ENCODE data around the gene CCP110.

Gene CCP110

DNA sequence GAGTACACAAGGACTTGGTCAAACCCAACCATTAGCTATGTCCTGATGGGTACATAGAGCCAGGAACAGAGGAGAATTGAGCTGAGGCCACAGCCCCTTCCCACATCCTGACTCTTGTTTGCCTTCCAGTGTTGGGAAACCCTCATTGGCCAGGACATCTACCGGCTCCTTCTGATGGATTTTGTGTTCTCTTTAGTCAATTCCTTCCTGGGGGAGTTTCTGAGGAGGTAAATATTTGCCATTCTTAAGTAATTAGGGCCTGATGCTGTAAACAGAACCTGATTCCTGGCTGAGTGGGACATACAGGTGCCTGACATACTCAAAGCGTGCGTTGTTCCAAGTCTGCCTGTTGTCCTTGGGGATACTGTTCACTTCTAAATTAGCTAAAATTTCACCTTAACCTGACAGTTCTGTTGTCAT, 44.4 kb upstream of the CCP110 start:
- Histone ChIP-seq H3K79me2 (ENCODE audit: insufficient read depth, low read length) (no peaks in the 10 kb centered on the region), H4K20me1 (ENCODE audit: insufficient read depth, low read length) (no peaks in the 10 kb centered on the region), H2AFZ (ENCODE audit: low read length) (no peak overlapping the region), H3K27me3 (ENCODE audit: insufficient read depth, low read length) (0 out of 2 replicates have a peak, but pooled peaks cover under 1% of the 10 kb centered on the region), H3K9me2 (ENCODE audit: low read depth, low read length) (no peaks in the 10 kb centered on the region), H3K4me1 (ENCODE audit: insufficient read depth, low read length, severe bottlenecking) (no peaks in the 10 kb centered on the region), H3K36me3 (ENCODE audit: insufficient read depth, low read length) (no peaks in the 10 kb centered on the region), H3K27ac (ENCODE audit: low read depth, low read length, poor library complexity, severe bottlenecking) (no peak overlapping the region), H3K4me3 (ENCODE audit: low read depth, low read length, poor library complexity, severe bottlenecking) (no peak overlapping the region), H3K4me2 (ENCODE audit: low read length) (no peak overlapping the region), H3K9me3 (ENCODE audit: low read length) (no peaks in the 10 kb centered on the region), H3K9ac (ENCODE audit: low read length) (no peak overlapping the region), H3F3A (ENCODE audit: insufficient read depth, low read length) (no peaks in the 10 kb centered on the region)
- TF ChIP-seq, protein P1, sequence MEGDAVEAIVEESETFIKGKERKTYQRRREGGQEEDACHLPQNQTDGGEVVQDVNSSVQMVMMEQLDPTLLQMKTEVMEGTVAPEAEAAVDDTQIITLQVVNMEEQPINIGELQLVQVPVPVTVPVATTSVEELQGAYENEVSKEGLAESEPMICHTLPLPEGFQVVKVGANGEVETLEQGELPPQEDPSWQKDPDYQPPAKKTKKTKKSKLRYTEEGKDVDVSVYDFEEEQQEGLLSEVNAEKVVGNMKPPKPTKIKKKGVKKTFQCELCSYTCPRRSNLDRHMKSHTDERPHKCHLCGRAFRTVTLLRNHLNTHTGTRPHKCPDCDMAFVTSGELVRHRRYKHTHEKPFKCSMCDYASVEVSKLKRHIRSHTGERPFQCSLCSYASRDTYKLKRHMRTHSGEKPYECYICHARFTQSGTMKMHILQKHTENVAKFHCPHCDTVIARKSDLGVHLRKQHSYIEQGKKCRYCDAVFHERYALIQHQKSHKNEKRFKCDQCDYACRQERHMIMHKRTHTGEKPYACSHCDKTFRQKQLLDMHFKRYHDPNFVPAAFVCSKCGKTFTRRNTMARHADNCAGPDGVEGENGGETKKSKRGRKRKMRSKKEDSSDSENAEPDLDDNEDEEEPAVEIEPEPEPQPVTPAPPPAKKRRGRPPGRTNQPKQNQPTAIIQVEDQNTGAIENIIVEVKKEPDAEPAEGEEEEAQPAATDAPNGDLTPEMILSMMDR (IDR thresholded peaks at IDR 0.05; ENCODE audit: low read length), result no peak
- TF ChIP-seq EZH2 (IDR thresholded peaks at IDR 0.05; ENCODE audit: borderline replicate concordance, low read length), result no peak

DNA sequence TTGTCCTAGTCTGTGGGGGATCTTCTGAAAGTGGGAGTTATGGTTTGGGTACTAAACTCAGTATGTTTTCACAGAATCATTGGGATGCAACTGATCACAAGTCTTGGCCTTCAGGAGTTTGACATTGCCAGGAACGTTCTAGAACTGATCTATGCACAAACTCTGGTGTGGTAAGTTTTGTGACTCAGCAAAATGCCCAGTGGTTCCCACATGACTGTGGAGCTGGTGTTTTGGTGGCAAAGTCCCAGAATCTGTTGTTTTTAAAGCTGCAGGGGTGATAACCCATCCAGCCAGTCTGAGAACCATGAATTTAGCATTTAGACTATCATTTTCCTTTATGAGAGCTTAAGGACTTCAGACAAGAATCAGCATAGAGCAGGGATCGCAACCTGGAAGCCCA, 42.4 kb upstream of the CCP110 start:
- Histone ChIP-seq H3K36me3 (ENCODE audit: insufficient read depth, low read length) (no peaks in the 10 kb centered on the region), H2AFZ (ENCODE audit: low read length) (no peak overlapping the region), H3F3A (ENCODE audit: insufficient read depth, low read length) (no peaks in the 10 kb centered on the region), H3K4me1 (ENCODE audit: insufficient read depth, low read length, severe bottlenecking) (no peaks in the 10 kb centered on the region), H3K9ac (ENCODE audit: low read length) (no peak overlapping the region), H3K9me2 (ENCODE audit: low read depth, low read length) (no peaks in the 10 kb centered on the region), H3K9me3 (ENCODE audit: low read length) (no peaks in the 10 kb centered on the region), H3K27ac (ENCODE audit: low read depth, low read length, poor library complexity, severe bottlenecking) (no peak overlapping the region), H3K79me2 (ENCODE audit: insufficient read depth, low read length) (no peaks in the 10 kb centered on the region), H4K20me1 (ENCODE audit: insufficient read depth, low read length) (no peaks in the 10 kb centered on the region), H3K27me3 (ENCODE audit: insufficient read depth, low read length) (no peaks in the 10 kb centered on the region), H3K4me3 (ENCODE audit: low read depth, low read length, poor library complexity, severe bottlenecking) (no peak overlapping the region), H3K4me2 (ENCODE audit: low read length) (no peak overlapping the region)
- TF ChIP-seq, protein P1 (IDR thresholded peaks at IDR 0.05; ENCODE audit: low read length), result no peak
- no peak for TF ChIP-seq EZH2 (IDR thresholded peaks at IDR 0.05; ENCODE audit: borderline replicate concordance, low read length)

DNA sequence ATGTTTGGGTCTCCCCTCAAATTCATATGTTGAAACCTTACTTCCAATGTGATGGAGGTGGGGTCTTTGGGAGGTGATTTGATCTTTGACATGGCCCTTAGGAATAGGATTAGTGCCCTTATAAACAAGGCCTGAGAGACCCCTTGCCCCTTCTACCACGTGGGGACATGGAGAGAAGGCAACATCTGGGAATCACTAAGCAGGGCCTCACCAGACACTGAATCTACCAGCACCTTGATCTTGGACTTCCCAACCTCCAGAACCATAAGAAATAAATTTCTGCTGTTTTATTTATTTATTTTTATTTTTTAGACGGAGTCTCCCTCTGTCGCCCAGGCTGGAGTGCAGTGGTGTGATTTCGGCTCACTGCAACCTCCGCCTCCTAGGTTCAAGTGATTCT, 42.0 kb upstream of the CCP110 start:
- TF ChIP-seq, protein P1 (IDR thresholded peaks at IDR 0.05; ENCODE audit: low read length), result no peak
- TF ChIP-seq EZH2 (IDR thresholded peaks at IDR 0.05; ENCODE audit: borderline replicate concordance, low read length), result no peak
- Histone ChIP-seq H3K4me3 (ENCODE audit: low read depth, low read length, poor library complexity, severe bottlenecking) (no peak overlapping the region), H3K36me3 (ENCODE audit: insufficient read depth, low read length) (no peaks in the 10 kb centered on the region), H3K9me2 (ENCODE audit: low read depth, low read length) (no peaks in the 10 kb centered on the region), H3K9me3 (ENCODE audit: low read length) (no peaks in the 10 kb centered on the region), H3K4me1 (ENCODE audit: insufficient read depth, low read length, severe bottlenecking) (no peaks in the 10 kb centered on the region), H4K20me1 (ENCODE audit: insufficient read depth, low read length) (no peaks in the 10 kb centered on the region), H2AFZ (ENCODE audit: low read length) (no peak overlapping the region), H3K4me2 (ENCODE audit: low read length) (no peak overlapping the region), H3K9ac (ENCODE audit: low read length) (no peak overlapping the region), H3K27ac (ENCODE audit: low read depth, low read length, poor library complexity, severe bottlenecking) (no peak overlapping the region), H3K27me3 (ENCODE audit: insufficient read depth, low read length) (no peaks in the 10 kb centered on the region), H3F3A (ENCODE audit: insufficient read depth, low read length) (no peaks in the 10 kb centered on the region), H3K79me2 (ENCODE audit: insufficient read depth, low read length) (no peaks in the 10 kb centered on the region)
